ENCODE data around the gene BCAS3. TPM values are rescaled to one million over a fixed set of nuclear protein-coding genes. Genes with fewer than 3 reads are reported as not detected.
"Not testable (repeated sequence)": the region's sequence is repeated elsewhere in the genome, so short reads cannot be mapped to it uniquely, and the experiment has no call there.

BCAS3 gene
- total RNA-seq, 1 donor from 2014 or later: 40.8 TPM

GRCh38 chr17:61235001-61235826 lies 557.6 kb downstream of the BCAS3 start:
- no peak for FAIRE-seq

GRCh38 chr17:61235827-61236197 lies 558.2 kb downstream of the BCAS3 start:
- no peak for FAIRE-seq
- no peak for DNase-seq (ENCODE audit: low spot score in 2 of 2)

More at GRCh38 chr17:61235001-61235826, 557.6 kb downstream of the BCAS3 start:
- DNase-seq (ENCODE audit: low spot score in 2 of 2): no peak

- DNase-seq (ENCODE audit: low spot score in 2 of 2): no peak
- FAIRE-seq: no peak
These were observed 559.6 kb downstream of the BCAS3 start for GRCh38 chr17:61237275-61237674.

GRCh38 chr17:61238455-61238933 lies 560.8 kb downstream of the BCAS3 start:
- FAIRE-seq (no peak), DNase-seq (ENCODE audit: low spot score in 2 of 2) (no peak)

- DNase-seq (ENCODE audit: low spot score in 2 of 2) (no peak), FAIRE-seq (no peak)
These were observed 561.7 kb downstream of the BCAS3 start for GRCh38 chr17:61239327-61239726.

- no peak for FAIRE-seq
These were observed 562.3 kb downstream of the BCAS3 start for GRCh38 chr17:61239953-61240352.

GRCh38 chr17:61240851-61241468 lies 563.3 kb downstream of the BCAS3 start:
- FAIRE-seq: no peak

More at GRCh38 chr17:61239953-61240352, 562.3 kb downstream of the BCAS3 start:
- DNase-seq (ENCODE audit: low spot score in 2 of 2): no peak

GRCh38 chr17:61244988-61245387 lies 567.3 kb downstream of the BCAS3 start:
- not testable (repeated sequence) for DNase-seq (ENCODE audit: low spot score in 2 of 2); FAIRE-seq

More at GRCh38 chr17:61240851-61241468, 563.3 kb downstream of the BCAS3 start:
- DNase-seq (ENCODE audit: low spot score in 2 of 2): no peak

- FAIRE-seq (no peak), DNase-seq (ENCODE audit: low spot score in 2 of 2) (no peak)
These were observed 568.1 kb downstream of the BCAS3 start for GRCh38 chr17:61245706-61246135.

- DNase-seq (ENCODE audit: low spot score in 2 of 2) (no peak), FAIRE-seq (no peak)
These were observed 569.8 kb downstream of the BCAS3 start for GRCh38 chr17:61247439-61247838.

GRCh38 chr17:61248399-61248798 lies 570.7 kb downstream of the BCAS3 start:
- no peak for FAIRE-seq

GRCh38 chr17:61249649-61250299 lies 572.1 kb downstream of the BCAS3 start:
- FAIRE-seq: no peak
- DNase-seq (ENCODE audit: low spot score in 2 of 2): no peak

More at GRCh38 chr17:61248399-61248798, 570.7 kb downstream of the BCAS3 start:
- DNase-seq (ENCODE audit: low spot score in 2 of 2): no peak

- FAIRE-seq (no peak), DNase-seq (ENCODE audit: low spot score in 2 of 2) (no peak)
These were observed 572.8 kb downstream of the BCAS3 start for GRCh38 chr17:61250335-61250890.

- no peak for FAIRE-seq
- peak in 1 of 2 donors; percentile 24 for DNase-seq (ENCODE audit: low spot score in 2 of 2)
These were observed 574.6 kb downstream of the BCAS3 start for GRCh38 chr17:61251939-61252865.

GRCh38 chr17:61253362-61253761 lies 575.7 kb downstream of the BCAS3 start:
- DNase-seq (ENCODE audit: low spot score in 2 of 2): no peak
- FAIRE-seq: no peak

- FAIRE-seq: no peak
- no peak for DNase-seq (ENCODE audit: low spot score in 2 of 2)
These were observed 576.4 kb downstream of the BCAS3 start for GRCh38 chr17:61253937-61254574.

- no peak for FAIRE-seq
These were observed 577.3 kb downstream of the BCAS3 start for GRCh38 chr17:61254904-61255303.

GRCh38 chr17:61255647-61256046 lies 578.0 kb downstream of the BCAS3 start:
- FAIRE-seq: no peak
- DNase-seq (ENCODE audit: low spot score in 2 of 2): no peak

More at GRCh38 chr17:61254904-61255303, 577.3 kb downstream of the BCAS3 start:
- no peak for DNase-seq (ENCODE audit: low spot score in 2 of 2)

GRCh38 chr17:61259360-61259759 lies 581.7 kb downstream of the BCAS3 start:
- FAIRE-seq (no peak), DNase-seq (ENCODE audit: low spot score in 2 of 2) (no peak)

Measured in frontal cortex (tissue), 4 donors.